Activated naive CD4-positive, alpha-beta T cell (primary cell): ENCODE data around the gene DAO.
"Not testable (repeated sequence)": the region's sequence is repeated elsewhere in the genome, so short reads cannot be mapped to it uniquely, and the experiment has no call there.

Experiments
- DNase-seq, 4 experiments: peaks; one replicate each; lab custom pipeline; 2025; lab: John Stamatoyannopoulos, UW

Gene DAO

DNA sequence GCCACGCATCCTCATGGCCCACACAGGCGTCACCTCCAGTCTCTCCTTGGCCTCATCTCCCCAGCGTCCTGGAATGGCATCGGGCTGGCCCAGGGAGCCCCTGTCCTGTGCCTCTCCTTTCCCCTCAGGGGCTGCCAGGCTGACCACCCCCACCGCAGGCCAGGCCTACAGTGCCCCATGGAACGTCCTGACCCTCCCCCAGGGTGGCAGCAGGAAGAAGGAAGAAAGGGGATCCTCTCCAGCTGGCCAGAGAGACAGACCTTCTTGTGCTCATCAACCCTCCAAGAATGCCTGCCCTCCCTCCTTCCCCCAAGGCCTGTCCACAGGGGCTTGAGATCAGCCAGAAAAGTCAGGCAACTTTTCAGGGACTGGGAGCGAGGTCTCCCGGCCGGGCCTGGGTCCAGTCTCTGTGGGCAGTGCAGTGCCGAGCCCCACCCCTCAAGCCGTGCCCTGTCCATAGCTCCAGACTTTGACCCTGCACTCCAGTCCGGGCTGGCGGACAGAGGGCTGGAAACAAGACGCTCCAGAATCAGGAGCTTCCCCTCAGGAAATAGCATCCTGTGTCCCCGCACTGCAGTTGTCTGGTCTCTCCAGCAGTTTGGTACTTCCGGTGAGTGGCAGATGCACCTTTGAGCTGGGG lies at the start of gene DAO:
Gene DAO, plus strand, starts transcription at position 478 of the 640 bp plus-strand sequence. CDS start 4,915 bp downstream, outside the sequence.
- DNase-seq, result no peak

DNA sequence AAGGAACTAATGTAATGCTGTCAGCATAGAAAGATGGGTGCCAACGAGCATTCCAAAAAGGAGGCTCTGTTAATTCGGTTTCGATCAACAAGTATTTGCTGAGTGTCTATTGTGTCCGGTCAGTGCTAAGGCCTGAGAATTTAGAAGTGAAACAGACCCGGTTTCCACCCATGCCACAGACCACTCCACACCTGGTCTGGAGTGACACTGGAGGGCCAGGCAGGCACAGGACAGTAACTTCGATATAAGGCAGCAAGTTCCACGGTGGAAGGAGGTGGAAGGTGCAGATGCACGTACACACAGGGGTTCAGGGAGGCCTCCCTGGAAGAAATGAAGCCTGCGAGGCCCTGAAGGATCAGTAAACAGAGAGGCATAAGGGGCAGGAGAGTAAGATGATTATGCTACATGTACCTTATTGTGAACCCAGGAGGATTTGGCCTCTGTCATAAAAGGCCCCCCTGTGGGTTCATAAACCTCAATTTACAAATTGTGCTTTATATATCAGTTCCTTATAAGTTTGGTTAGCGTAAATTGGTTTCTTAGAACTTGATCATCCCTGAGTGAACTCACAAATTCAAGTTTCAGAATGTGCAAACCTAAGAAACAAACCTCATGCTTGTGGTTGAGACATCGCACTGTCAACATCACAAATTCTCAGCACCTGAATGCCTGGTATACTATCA lies 48.4 kb upstream of the DAO start:
- DNase-seq, result no peak

DNA sequence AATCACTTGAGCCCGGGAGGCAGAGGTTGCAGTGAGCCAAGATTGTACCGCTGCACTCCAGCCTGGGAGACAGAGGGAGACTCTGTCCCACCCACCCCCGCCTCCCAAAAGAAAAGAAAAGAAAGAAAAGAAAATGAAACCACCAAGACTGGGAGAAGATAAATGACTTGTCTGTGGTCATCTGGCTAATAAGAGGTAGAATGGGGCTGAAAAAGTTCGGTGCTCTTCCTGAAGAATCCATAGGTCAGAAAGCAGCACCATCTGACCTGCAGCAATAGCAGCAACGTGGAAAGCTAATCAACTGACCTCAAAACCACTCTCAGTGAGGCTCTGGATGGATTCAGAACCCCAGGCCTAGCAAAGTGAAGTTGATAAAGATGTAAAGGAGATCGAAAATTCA lies 47.7 kb upstream of the DAO start:
- no peak for DNase-seq

DNA sequence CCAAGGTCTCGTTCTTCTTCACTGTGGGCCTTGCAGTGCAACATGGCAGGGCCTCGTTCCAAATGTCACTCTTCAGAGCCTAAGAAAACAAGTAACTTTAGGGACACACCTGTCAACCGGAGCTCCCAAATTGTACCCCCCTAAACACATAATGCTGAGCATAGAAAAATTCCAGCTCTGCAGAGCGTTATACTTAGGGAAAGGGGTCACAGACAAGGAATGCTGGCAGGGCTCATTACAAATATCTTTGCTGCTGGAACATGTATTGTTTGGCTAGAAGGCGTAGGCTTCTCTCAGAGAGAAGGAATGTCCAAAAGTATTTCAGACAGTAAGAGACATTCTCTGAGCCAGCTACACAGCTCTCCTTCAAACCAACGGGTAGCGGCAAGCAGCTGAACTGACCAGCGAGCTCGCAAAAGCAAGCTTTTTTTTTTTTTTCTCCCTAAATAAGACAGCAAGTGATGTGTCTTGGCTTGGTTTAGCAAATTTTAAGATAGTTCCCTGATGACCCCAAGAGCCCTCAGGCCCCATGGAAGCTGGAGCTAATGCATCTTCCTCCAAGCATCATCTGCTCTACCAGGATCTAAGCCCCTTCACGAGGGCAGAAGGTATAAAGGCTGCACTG lies 47.0 kb upstream of the DAO start:
- no peak for DNase-seq

DNA sequence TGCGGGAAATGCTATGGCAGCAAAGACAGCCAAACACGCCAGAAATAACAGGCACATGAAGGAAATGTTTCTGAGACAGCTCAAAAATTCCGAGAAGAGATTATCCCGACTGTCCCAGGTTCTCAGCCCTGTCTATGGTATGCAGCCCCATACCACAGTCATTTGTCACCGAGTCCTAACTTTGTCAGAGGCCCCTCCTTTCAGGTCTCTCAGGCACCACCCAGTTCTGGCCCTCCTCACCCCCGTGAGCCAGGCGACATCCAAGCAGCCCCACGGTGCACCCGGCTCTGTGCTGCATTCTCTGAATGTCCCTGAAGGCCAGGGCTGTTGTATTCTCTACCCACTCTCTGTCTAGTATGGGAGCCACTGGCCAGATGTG lies 46.5 kb upstream of the DAO start:
- DNase-seq, result no peak

DNA sequence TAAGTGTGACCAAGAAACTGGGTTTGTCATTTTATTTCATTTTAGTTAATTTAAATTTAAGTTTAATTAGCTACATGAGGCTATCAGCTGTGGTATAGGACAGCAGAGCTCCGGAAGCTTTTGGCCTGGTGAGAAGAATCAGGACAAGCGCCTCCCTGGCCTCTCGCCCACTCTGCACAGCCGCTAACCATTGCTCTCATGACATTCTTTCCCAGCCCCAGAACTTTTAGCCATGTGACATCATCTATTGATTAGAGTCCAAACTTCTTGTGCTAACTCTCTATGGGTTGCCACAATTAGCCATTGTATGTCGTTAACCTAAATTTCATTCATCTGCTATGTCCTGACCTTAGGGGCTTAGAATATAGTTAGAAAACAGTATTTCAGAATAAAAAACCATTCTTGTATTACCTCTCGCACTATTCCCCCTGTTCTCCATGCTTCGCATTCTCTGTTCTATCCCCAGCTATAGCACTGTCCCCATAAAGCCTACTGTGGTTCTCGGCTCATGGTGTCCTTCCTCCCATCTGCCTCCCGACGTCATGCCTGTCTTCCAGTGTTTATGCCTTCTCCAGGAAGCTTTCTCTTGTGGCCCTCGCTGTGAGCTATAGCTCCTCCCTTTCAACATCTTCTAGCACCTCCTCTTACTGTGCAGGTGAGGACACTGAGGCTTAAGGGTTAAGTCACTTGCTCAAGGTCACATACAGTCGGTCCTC lies 46.0 kb upstream of the DAO start:
- no peak for DNase-seq

DNA sequence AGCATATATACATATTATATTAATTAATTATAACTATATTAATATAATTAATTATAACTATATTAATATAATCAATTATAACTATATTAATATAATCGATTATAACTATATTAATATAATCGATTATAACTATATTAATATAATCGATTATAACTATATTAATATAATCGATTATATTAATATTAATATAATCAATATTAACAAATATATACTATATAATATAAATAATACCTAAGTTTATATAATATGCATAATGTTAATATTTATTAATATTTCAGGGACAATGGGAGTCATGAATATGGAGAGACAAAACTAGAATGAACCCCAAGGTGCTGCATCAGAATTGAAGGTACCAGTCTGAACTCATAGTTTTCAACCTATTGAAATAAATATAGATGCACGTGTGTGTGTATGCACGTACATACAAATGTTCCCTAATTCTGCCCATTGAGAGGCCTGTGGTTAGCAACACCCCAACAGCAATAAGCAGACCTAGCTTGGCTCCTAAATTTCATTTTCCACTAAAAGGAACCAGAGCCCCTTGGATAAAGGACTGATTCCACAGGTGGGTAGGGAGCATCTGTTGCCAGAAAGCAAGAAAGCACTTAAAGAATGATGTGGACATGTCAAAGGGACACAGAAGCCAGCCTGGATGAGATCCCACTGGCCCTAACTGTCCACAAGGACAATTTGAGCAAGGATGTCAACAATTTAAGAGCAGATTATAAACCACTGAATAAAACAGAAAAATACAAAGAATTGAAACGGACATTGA lies 43.8 kb upstream of the DAO start:
- DNase-seq, result no peak

DNA sequence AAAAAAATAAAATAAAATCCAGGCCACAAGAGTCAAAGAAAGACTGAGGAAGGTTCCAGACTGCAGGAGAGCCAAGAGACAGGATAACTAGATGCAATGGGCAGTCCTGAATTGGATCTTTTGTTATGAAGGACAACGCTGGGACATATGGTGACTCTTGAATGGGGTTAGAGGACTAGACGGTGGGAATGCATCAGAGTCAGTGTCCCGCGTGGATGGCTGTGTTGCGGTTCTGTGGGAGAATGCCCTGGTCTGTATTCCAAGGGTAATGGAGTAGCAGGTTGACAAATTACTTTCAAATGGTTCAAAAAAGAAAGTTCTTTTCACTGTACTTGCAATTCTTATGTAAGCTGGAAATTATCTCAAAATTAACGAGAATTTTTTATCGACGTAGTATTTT lies 42.7 kb upstream of the DAO start:
- DNase-seq, result no peak

DNA sequence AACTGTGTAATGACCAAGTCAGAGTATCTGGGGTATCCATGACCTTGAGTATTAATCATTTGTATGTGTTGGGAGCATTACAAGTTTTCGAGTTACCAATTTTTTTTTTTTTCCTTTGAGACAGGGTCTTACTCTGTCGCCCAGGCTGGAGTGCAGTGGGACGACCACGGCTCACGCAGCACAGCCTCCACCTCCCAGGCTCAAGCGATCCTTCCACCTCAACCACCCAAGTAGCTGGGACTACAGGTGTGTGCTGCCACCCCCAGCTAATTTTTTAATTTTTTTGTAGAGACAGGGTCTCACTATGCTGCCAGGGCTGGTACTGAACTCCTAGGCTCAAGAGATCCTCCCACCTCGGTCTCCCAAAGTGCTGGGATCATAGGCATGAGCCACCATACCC lies 42.2 kb upstream of the DAO start:
- DNase-seq, result no peak

DNA sequence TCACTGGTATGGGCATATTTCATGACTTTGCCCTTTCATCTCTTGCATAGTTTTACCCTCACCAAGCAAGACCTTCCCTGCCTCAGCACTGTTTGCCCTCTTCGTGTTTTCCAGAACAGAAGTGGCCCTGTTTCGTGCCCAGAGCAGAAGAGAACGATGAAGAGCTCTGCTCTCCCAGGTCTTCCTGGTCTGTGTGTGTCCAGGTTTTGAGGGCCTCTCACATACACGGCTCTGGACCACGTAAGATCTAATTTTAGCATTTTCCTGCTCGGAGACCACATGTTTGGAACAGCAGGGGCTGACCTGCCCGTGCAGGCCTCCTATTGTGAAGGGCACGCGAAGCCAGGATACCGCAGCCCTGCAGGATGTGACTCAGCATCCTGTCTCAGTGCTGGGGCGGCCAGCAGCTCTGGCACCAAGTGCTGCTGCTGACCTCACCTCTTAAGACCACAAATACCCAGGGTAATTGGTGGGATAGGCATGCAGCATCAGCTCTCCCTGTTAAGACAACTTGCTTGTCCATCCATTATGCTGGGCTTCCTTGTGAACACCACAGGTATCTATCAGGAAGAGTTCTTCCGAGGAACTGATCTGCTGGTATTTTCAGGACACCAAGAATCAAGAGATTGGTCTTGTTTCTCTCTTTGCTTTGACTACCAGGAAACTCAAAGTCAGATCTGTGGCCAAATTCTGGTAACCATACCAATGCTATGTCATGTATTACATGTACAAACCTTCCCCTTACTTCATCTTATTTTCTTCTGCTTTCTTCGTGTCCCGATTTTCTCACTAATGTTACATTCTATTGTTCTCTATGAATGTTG lies 41.5 kb upstream of the DAO start:
- DNase-seq, result peak in 2 of 4 experiments; percentile 18 to 30

DNA sequence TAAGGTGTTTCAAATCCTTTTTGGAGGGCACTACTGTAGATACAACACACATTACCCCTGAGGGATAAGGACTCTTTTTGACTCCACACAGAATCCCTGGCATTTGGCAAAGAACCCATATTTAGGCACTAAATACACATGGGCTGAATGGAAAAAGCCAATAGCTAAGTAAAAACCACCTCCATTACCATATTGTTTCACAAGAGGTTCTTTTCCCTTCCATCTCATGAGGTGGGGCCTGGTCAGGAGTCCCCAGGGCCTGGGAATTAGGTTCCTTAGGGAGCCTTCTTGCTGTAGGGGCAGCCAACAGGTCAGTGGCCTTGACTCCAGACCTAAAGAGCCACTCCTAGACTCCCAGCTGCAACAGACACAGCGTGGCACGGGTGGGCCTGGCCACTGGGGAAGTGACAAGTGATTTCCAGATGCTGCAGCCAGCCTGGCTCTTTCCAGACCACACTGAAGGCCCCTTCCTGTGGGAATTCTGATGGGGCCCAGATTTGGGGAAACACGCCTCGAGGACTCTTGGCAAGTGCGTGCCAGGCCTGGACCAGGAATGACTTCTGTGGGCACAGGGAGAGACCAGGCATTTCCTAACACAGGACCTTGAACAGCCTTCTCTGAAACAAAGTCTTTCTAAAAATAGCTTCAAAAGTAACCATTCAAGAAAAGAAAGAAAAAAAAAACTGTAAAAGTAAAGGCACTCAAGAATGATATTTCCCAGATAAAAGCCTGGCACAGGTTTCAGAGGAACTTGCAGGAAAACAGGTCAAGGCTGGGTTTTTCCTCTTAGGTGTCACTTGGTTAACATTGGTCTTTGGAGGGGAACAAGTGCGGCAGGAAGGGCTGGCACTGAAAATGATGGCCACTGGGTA lies 40.6 kb upstream of the DAO start:
- DNase-seq, result no peak

DNA sequence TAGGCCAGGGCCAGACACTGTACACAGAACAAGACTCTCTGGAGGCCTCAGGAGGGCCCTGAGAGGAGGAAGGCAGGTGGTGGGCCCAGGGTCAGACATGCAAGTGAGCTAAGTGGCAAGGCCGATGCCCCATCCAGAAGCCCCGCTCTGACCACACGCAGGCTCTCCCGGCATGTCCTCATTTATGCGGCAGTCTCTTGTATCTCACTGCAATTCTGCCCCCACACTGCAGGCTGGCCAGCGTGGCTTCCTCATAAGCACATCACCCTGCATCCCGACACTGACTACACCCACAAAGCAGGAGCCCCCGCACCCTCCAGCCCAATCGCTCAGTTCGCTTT lies 40.0 kb upstream of the DAO start:
- no peak for DNase-seq

DNA sequence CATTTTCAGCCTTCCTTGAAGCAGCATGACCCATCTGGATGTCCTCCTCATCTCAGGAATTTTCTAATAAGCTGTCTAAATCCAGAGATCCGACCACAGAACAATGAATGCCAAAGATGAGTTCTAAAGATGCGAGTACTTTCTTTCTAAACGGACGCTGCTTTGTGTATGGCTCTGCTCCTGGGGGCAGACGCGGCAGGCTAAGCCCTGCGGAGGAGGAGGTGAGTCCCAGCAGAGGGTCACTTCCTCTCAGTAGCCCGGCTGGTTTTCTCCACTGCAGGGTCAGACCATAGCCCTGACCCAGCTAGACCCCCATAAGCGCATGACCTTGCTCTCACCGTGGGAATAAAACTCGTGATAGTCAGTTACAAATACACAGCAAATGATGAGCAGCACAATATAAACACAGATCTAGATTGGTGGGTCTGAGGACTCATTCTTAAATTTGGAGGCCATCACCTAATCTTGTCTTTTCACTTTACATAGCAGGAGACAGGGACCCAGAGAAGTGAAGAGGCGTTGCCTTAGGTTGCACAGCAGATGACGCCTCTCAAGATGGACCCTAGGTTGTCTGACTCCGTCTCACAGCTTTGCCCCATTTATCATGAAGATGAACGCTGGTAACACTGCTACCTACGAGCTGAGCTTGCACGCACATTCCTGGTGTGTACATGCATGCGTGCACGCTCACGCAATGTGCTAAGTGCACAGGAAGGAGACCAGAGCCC lies 39.1 kb upstream of the DAO start:
- no peak for DNase-seq

DNA sequence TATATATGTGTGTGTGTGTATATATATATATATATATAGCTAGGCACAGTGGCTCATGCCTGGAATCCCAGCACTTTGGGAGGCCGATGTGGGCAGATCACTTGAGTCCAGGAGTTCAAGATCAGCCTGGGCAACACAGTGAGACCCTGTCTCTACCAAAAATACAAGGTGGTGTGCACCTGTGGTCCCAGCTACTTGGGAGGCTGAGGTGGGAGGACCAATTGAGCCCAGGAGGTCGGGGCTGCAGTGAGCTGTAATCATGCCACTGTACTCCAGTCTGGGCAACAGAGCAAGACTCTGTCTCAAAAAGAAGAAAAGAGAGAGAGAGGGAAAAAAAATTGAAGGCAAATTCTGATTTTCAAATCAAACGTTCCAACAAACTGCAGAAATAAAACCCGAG lies 38.1 kb upstream of the DAO start:
- not testable (repeated sequence) for DNase-seq

DNA sequence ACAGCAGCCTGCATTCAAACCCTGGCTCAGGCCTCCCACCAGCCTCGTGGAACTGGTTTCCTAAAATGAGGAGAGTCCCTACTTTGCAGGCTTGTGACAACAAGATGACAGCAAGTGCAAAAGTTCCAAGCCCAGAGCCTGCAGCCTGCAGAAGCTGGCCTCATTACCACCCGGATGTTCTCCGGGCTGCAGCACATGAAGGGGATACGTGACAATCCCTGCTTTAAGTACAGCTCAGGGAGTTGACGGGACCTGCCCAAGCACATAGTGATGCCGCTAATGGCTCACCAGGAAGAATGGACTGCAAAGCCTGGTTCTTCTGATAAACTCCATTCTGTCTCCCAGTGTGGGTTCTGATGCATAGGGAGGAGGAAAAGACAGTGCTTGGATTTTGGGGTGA lies 37.5 kb upstream of the DAO start:
- no peak for DNase-seq

DNA sequence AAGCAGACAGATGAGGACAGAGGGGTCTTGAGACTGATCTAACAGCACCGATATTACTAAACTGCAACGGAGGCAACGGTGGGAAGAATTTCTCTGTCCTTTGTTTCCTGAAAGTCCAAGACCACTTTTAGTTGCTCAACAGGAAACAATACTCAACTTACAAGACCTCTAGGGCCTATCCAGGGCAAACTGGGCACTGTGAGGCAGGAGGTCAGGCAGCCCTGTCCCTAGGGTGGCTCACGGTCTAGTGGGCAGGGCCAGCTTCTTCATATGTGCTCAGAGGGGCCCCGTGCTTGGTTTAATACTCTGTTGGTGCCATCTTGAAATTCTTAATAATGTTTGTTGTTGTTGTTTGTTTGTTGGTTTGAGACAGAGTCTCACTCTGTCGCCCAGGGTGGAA lies 36.7 kb upstream of the DAO start:
- DNase-seq, result no peak

DNA sequence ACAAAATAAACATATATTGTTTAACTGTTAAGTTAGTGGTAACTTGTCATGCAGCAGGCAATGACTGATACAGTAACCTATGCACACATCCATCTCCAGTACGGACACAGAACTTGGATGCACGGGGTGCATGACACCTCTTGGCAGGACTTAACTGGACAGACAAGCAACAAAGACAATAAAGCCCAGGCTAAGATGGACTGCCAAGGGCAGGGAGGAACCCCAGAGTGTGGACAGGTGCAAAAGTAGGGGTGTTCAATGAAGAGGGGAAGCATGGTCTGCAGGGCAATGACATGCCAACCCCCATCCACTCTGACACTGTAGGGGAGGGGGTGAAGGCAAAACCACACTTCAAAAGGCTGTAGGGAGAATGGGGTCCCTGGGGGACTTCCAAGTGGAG lies 34.2 kb upstream of the DAO start:
- DNase-seq, result no peak

DNA sequence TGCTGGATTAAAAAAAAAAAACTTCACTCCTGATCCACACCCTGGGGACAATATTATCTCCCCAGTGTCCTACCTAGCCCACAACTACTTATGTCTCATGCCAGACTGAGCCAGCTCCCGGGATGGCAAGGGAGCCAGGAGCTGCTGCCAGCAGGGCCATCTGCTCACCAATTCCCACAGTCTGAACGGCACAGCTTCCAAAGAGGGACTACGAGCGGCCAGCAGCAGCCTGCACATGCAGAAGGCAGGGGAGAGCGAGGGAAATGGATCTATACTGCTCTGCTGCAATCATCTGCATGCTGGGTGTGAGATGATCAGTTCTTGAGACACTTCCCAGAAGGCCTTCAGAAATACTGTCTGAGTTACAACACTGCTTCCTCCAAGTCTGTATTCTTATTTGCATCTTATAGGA lies 33.6 kb upstream of the DAO start:
- DNase-seq, result no peak

DNA sequence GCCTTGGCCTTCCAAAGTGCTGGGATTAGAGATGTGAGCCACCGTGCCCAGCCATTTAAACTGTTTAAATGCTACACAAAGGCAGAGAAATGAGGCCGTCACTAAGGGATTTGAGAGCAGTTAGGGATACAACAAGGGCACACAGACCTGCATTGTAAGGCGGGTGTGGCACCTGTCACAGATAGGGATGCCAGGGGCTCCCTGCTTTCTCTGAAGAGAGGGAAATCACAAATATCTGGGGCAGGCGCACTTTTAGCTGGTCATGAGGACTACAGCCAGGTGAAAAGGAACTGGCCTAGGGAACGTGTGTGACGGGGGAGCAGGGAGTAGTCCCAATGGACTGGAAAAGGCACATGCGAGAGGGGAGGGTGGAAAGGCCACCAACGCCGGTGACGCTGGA lies 32.2 kb upstream of the DAO start:
- DNase-seq, result no peak

DNA sequence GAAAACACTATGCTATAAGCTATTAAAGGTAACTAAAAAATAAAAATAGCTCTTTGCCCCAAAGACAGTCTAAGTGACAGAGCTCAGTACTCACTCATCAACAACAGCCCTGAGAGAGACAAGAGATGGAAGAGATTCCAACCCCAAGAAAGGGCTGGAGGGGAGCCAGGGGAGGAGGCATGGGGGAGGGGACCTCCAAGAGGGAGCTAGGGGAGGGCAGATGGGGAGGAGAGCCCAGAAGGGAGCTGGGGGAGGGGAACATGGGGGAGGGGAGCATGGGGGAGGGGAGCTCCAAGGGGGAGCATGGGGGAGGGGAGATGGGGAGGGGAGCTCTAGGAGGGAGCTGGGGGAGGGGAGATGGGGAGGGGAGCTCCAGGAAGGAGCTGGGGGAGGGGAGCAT lies 30.2 kb upstream of the DAO start:
- no peak for DNase-seq
